HepG2 (cell line): ENCODE results near the gene IPO13. TPM values are rescaled to one million over a fixed set of nuclear protein-coding genes. Genes with fewer than 3 reads are reported as not detected.

Experiments
- ARID2 ChIP-seq: sonication (generic); formaldehyde crosslinking; IDR thresholded peaks from 2 replicates; pipeline ENCODE4 v1.8.1; 2022; ENCODE audit warnings: mild to moderate bottlenecking, missing genetic modification reagents, borderline replicate concordance
- BORCS8-MEF2B ChIP-seq: sonication (generic); formaldehyde crosslinking; IDR thresholded peaks from 2 replicates; pipeline ENCODE4 v1.8.0; 2022; ENCODE audit warnings: mild to moderate bottlenecking, missing genetic modification reagents
- CENPT ChIP-seq: sonication (generic); formaldehyde crosslinking; IDR thresholded peaks from 2 replicates; pipeline ENCODE4 v1.8.0; 2022; ENCODE audit warnings: low read depth, mild to moderate bottlenecking, moderate library complexity, missing genetic modification reagents
- CREB1 ChIP-seq, 2 experiments: fragments of 450-650 bp in 1 of 2; IDR thresholded peaks; 2 replicates each; pipeline ENCODE4 v1.6.1; 2016 to 2017; ENCODE audit warnings: control low read depth in 1 of 2, mild to moderate bottlenecking in 1 of 2, missing compliant biosample characterization in 1 of 2, missing genetic modification characterization in 1 of 2
- DMTF1 ChIP-seq: sonication (generic); formaldehyde crosslinking; IDR thresholded peaks from 2 replicates; pipeline ENCODE4 v1.4.0; 2020; ENCODE audit warnings: mild to moderate bottlenecking, missing genetic modification reagents
- HNRNPL ChIP-seq: fragments of 200-400 bp; formaldehyde crosslinking; IDR thresholded peaks from 2 replicates; pipeline ENCODE4 v1.6.1; 2017; ENCODE audit warnings: mild to moderate bottlenecking, low read depth, low read length
- KDM6A ChIP-seq: IDR thresholded peaks from 2 replicates; pipeline ENCODE4 v1.6.1; 2016; ENCODE audit warnings: low read depth
- MEF2D ChIP-seq: sonication (generic); formaldehyde crosslinking; IDR thresholded peaks from 2 replicates; pipeline ENCODE4 v1.5.1; 2020; ENCODE audit warnings: mild to moderate bottlenecking, missing genetic modification reagents
- MEIS2 ChIP-seq: sonication (generic); formaldehyde crosslinking; IDR thresholded peaks from 2 replicates; pipeline ENCODE4 v1.9.0; 2021; ENCODE audit warnings: mild to moderate bottlenecking, missing genetic modification reagents
- NAIF1 ChIP-seq: sonication (generic); formaldehyde crosslinking; IDR thresholded peaks from 2 replicates; pipeline ENCODE4 v1.5.0; 2020; ENCODE audit warnings: mild to moderate bottlenecking, missing genetic modification reagents, borderline replicate concordance
- NFE2 ChIP-seq: sonication (generic); formaldehyde crosslinking; IDR thresholded peaks from 2 replicates; pipeline ENCODE4 v1.4.0; 2020; ENCODE audit warnings: missing genetic modification reagents
- ONECUT2 ChIP-seq: sonication (generic); formaldehyde crosslinking; IDR thresholded peaks from 2 replicates; pipeline ENCODE4 v1.4.0; 2020; ENCODE audit warnings: missing genetic modification reagents
- RNF2 ChIP-seq: fragments of 450-650 bp; conservative IDR thresholded peaks from 2 replicates; pipeline ENCODE4 v1.6.1; 2016; ENCODE audit warnings: low read depth
- SP5 ChIP-seq: IDR thresholded peaks from 2 replicates; pipeline ENCODE4 v1.6.1; 2016; ENCODE audit warnings: low read depth, borderline replicate concordance
- SRF ChIP-seq: IDR thresholded peaks from 2 replicates; pipeline ENCODE4 v1.6.1; 2011; ENCODE audit warnings: mild to moderate bottlenecking, low read depth, low read length, moderate library complexity
- ZBTB42 ChIP-seq: sonication (generic); formaldehyde crosslinking; IDR thresholded peaks from 2 replicates; pipeline ENCODE4 v1.5.0; 2020; ENCODE audit warnings: mild to moderate bottlenecking, missing genetic modification reagents
- ZNF350 ChIP-seq: sonication (generic); formaldehyde crosslinking; IDR thresholded peaks from 2 replicates; pipeline ENCODE4 v1.4.0; 2020; ENCODE audit warnings: mild to moderate bottlenecking, low read depth, missing genetic modification reagents, borderline replicate concordance
- ZNF564 ChIP-seq: sonication (generic); formaldehyde crosslinking; IDR thresholded peaks from 2 replicates; pipeline ENCODE4 v1.8.1; 2023; ENCODE audit warnings: mild to moderate bottlenecking, missing genetic modification reagents
- ZNF576 ChIP-seq: sonication (generic); formaldehyde crosslinking; IDR thresholded peaks from 2 replicates; pipeline ENCODE4 v1.4.0; 2020; ENCODE audit warnings: mild to moderate bottlenecking, missing genetic modification reagents
- ZNF616 ChIP-seq: sonication (generic); formaldehyde crosslinking; IDR thresholded peaks from 2 replicates; pipeline ENCODE4 v1.5.0; 2020; ENCODE audit warnings: low read depth, mild to moderate bottlenecking, missing genetic modification reagents
- ZNF644 ChIP-seq: IDR thresholded peaks from 2 replicates; pipeline ENCODE4 v1.6.1; 2016; ENCODE audit warnings: low read depth
- ZNF703 ChIP-seq: sonication (generic); formaldehyde crosslinking; IDR thresholded peaks from 2 replicates; pipeline ENCODE4 v1.5.1; 2020; ENCODE audit warnings: missing genetic modification reagents, mild to moderate bottlenecking, moderate library complexity, borderline replicate concordance
- ZNF747 ChIP-seq: sonication (generic); formaldehyde crosslinking; IDR thresholded peaks from 2 replicates; pipeline ENCODE4 v1.8.1; 2023; ENCODE audit warnings: missing genetic modification reagents, mild to moderate bottlenecking, borderline replicate concordance
- ZNF83 ChIP-seq: sonication (generic); formaldehyde crosslinking; IDR thresholded peaks from 2 replicates; pipeline ENCODE4 v1.4.0; 2020; ENCODE audit warnings: missing genetic modification reagents, mild to moderate bottlenecking, borderline replicate concordance
- polyA plus RNA-seq, 8 experiments: library from polyadenylated mRNA; depleted of rRNA in 3 of 8; stranded (reverse) in 7 of 8; unstranded in 1 of 8; fragments of >200 nt; fragmentation: Illumina TruSeq in 4 of 8; extraction: Trizol in 4 of 8; gene quantifications; 2 replicates each; pipeline versions ENCODE4 v1.2.1 to v1.2.3, GENCODE V29; 2011 to 2016; ENCODE audit warnings: low read depth in 4 of 8, missing spikeins in 1 of 8, mixed read lengths in 1 of 8; ENCODE audit not compliant: insufficient read depth in 1 of 8
- total RNA-seq, 5 experiments: library from RNA; depleted of rRNA; stranded (reverse); fragments of >200 nt; fragmentation: Illumina TruSeq; extraction: Trizol; gene quantifications; 2 replicates each; pipeline ENCODE4 v1.2.3, GENCODE V29; 2016; ENCODE audit warnings: low read depth in 1 of 5
- TF ChIP-seq, protein P1 (sequence below): sonication (generic); formaldehyde crosslinking; IDR thresholded peaks from 2 replicates; pipeline ENCODE4 v1.5.0; 2020; ENCODE audit warnings: mild to moderate bottlenecking, low read depth, missing genetic modification reagents, borderline replicate concordance
- TF ChIP-seq, protein P2 (sequence below): sonication (generic); formaldehyde crosslinking; conservative IDR thresholded peaks from 2 replicates; pipeline ENCODE4 v1.4.0; 2020; ENCODE audit warnings: missing genetic modification reagents

IPO13 gene
- total and polyA plus RNA-seq, 2 of the 13 experiments (the other 11 are each of a cell fraction or from before 2014, with no cell fraction given): 12.9 to 15.6 TPM

GRCh38 chr1:43946236-43947060, at the start of gene IPO13 (continued):
- 0 out of 2 replicates have a peak, but pooled peaks have one; percentile 85 for TF ChIP-seq DMTF1 (CRISPR knock-in tag)
- TF ChIP-seq SRF: no peak
- TF ChIP-seq RNF2: peak; percentile 78
- no peak; the same call in 1 of the 2 replicates for TF ChIP-seq ZNF83 (CRISPR knock-in tag)
- TF ChIP-seq ZNF576 (CRISPR knock-in tag): no peak
- TF ChIP-seq ARID2 (CRISPR knock-in tag): no peak
- TF ChIP-seq ZNF564 (CRISPR knock-in tag): peak; percentile 57; the same call in 1 of the 2 replicates
- TF ChIP-seq ZNF644 (CRISPR knock-in tag): peak; percentile 38; the same call in 1 of the 2 replicates
- TF ChIP-seq, protein P1, sequence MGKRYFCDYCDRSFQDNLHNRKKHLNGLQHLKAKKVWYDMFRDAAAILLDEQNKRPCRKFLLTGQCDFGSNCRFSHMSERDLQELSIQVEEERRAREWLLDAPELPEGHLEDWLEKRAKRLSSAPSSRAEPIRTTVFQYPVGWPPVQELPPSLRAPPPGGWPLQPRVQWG (CRISPR knock-in tag): no peak
- peak; percentile 72 for TF ChIP-seq BORCS8-MEF2B (CRISPR knock-in tag)
- TF ChIP-seq ZNF616 (CRISPR knock-in tag): peak; percentile 70; the same call in 1 of the 2 replicates
- TF ChIP-seq, protein P2, sequence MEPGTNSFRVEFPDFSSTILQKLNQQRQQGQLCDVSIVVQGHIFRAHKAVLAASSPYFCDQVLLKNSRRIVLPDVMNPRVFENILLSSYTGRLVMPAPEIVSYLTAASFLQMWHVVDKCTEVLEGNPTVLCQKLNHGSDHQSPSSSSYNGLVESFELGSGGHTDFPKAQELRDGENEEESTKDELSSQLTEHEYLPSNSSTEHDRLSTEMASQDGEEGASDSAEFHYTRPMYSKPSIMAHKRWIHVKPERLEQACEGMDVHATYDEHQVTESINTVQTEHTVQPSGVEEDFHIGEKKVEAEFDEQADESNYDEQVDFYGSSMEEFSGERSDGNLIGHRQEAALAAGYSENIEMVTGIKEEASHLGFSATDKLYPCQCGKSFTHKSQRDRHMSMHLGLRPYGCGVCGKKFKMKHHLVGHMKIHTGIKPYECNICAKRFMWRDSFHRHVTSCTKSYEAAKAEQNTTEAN (CRISPR knock-in tag): peak; percentile 64
- peak; percentile 66 for TF ChIP-seq CREB1 (IDR thresholded peaks at IDR 0.05)
- TF ChIP-seq CREB1 (CRISPR knock-in tag; IDR thresholded peaks at IDR 0.05): peak; percentile 59; the same call in 1 of the 2 replicates
- TF ChIP-seq ZNF703 (CRISPR knock-in tag): peak; percentile 82; the same call in 1 of the 2 replicates
- TF ChIP-seq ZNF747 (CRISPR knock-in tag): peak; percentile 89
- no peak; the same call in 1 of the 2 replicates for TF ChIP-seq CENPT
- TF ChIP-seq ZBTB42 (CRISPR knock-in tag): 0 out of 2 replicates have a peak, but pooled peaks have one; percentile 60
- no peak for TF ChIP-seq NFE2 (CRISPR knock-in tag)
- TF ChIP-seq HNRNPL: 0 out of 2 replicates have a peak, but pooled peaks have one; percentile 52
- TF ChIP-seq MEIS2 (CRISPR knock-in tag): peak; percentile 80; the same call in 1 of the 2 replicates
- TF ChIP-seq MEF2D: 0 out of 2 replicates have a peak, but pooled peaks have one; percentile 57
- TF ChIP-seq SP5: peak; percentile 43; the same call in 1 of the 2 replicates
- 0 out of 2 replicates have a peak, but pooled peaks have one; percentile 14 for TF ChIP-seq ONECUT2 (CRISPR knock-in tag)
- TF ChIP-seq ZNF350 (CRISPR knock-in tag): peak; percentile 96
- no peak; the same call in none of the 2 replicates for TF ChIP-seq NAIF1 (CRISPR knock-in tag)
- peak; percentile 36; the same call in 1 of the 2 replicates for TF ChIP-seq KDM6A (CRISPR knock-in tag)
